Measurements from ENCODE around the gene PHLDA2.

- TF ChIP-seq CTCF (IDR thresholded peaks at IDR 0.05; ENCODE audit: borderline replicate concordance, extremely low read depth, low read length, poor library complexity, severe bottlenecking) (no peak), EZH2 (IDR thresholded peaks at IDR 0.05; ENCODE audit: borderline replicate concordance, low read depth, low read length, severe bottlenecking) (no peak)
These were observed 45.0 kb downstream of the PHLDA2 start for GRCh38 chr11:2883979-2884815.

Measured in DND-41 (cell line).